Cerebellar nuclear complex (tissue), 1 donor: ENCODE data around the gene TGM4.

Experiments used
- DNase-seq, 2 experiments: peaks; one replicate each; lab custom pipeline; 2025; lab: John Stamatoyannopoulos, UW

Gene TGM4

GRCh38 chr3:44880284-44880683 is 5.9 kb downstream of the TGM4 start:
- DNase-seq = no peak

DNA sequence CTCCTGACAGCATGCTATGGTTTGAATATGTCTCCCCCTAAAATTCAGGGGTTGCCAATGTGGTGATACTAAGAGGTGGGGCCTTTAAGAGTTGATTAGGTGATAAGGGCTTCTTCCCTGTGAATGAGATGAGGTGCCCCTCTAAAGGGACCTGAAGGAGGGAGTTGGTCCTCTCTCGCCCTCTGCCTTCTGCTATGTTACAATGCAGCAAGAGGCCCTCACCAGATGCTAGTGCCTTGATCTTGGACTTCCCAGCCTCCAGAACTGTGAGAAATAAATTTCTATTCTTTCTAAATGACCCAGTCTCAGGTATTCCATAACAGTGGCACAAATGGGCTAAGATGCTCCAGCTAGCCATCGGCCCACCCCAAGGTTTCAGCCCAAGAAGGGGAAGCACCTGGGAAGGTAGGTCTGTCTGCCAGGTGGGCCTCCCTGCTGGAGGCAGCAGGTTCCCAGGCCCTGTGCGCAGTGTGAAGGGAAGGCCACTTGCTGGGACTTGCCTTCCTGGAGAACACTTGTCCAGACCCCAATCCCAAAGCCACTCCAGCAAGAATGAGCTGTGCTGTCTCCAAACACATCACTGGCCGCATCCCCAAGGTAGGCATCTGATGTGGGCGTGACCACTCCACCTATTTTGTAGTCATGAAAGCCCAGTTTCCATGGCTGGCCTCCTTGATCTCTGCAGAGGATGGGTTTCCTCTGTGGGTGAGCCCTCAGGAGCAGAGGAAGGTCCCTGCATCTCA is 9.0 kb downstream of the TGM4 start:
- DNase-seq = no peak

- no peak for DNase-seq
Measured at GRCh38 chr3:44883999-44884431, 9.6 kb downstream of the TGM4 start.

DNA sequence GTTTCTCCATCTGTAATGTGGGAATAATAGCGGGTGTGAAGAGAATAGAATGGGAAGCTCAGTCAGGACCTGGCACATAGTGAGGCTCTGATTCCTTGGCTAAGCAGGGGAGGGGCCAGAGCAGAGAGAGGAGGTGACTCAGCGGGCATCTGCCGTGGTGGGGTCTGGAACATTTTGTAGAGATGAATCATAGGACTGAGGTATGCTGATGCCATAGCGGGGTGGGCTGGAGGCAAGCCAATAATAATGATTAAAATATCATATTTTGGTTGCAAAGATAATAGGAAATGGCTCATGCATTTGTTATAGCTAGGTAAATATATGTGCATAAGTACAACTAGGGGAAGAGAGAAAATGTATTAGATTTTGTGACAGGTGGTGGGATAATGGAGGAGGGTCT is 11.2 kb downstream of the TGM4 start:
- no peak for DNase-seq

DNA sequence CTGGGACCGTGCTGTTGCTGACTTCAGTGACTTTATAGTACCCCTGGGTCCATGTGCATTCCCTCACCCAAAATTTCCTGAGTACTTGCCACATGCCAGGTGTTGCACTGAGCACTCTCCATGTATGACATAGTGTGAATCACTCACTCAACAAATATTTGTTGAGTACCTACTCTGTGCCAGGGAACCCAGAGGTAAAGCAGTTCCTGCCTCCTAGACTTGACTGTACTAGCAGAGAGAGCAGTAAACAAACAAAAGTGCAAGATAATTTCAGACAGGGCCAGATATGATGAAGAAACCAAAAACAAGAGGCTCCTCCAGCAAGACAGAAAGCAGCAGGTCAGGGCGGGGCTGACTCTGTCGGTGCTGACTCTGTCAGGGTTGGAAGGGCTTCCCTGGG is 12.2 kb downstream of the TGM4 start:
- no peak for DNase-seq

- DNase-seq = no peak
Measured at GRCh38 chr3:44887101-44887500, 12.7 kb downstream of the TGM4 start.

GRCh38 chr3:44890258-44890657 is 15.8 kb downstream of the TGM4 start:
- no peak for DNase-seq

DNA sequence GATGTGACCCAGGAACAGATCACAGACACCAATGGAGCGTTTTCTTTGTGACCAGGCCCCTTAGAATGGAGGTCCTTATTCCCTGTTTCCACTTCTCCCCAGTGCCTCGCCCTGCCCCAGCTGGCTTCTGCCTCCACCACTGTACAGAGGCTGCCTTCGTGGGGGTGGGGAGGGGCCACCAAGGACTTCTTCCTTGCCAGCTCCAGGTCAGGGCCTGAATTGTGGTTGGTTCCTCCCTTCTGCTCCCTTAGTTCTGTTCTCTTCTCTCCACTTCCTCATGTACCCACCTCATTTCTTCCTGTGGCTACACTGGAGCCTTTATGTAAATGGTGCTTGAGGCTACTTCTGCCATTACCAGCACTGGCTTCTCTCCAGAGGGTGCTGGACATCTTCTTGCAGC is 16.4 kb downstream of the TGM4 start:
- no peak for DNase-seq

- no peak for DNase-seq
Measured at GRCh38 chr3:44892689-44893088, 18.3 kb downstream of the TGM4 start.

DNA sequence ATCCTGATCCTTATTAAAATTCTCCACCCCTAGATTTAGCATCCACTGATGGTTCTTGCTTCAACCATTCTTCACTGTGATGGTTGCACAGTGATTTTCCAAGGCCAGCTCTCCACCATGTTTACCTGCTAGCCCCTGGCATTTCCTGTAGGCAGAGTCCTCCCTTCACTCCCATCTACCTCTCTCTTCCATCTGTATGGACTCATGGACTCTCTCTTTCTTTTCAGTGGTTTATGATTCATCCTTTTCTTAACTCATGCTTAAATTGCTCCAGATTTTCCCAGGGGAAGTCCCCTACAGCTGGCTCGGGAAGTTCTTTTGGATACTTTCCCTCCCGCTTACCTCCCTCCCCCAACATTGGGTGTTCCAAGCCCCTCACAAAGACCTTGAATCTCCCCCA is 18.7 kb downstream of the TGM4 start:
- DNase-seq = no peak

DNA sequence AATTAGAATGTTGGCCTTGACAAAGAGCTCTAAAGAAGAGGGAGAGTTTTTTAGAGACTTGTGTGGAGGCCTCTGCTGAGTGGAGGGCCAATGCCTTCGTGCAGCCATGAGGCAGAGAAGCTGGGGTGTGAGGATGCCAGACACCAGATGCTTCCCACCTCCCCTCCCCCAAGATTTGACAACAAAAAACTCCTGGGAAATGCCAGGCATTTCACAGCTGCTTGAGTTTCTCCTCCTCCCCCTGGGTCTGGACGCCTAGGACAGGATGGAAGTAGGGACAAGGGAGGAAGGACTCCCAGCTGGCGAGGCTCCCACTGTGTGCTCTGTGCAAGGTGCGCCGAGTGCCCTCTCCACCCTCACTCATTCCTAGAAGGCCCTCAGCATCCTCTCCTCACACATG is 20.1 kb downstream of the TGM4 start:
- DNase-seq = no peak

DNA sequence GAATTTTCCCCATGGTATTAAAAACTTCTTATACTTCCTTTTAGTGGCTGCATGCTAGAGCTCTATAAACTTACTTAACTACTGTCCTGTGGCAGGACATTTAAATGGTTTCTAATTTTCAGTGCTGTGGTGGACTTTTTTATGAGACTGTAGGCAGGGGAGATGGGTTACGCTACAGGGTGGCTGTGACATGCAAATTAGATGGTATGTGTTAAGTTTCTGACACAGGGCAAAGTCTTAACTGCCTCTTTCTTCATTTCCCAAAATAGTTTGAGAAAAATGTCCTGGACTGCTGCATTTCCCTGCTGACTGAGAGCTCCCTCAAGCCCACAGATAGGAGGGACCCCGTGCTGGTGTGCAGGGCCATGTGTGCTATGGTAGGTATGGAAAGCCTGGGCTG is 22.0 kb downstream of the TGM4 start:
- DNase-seq = no peak

DNA sequence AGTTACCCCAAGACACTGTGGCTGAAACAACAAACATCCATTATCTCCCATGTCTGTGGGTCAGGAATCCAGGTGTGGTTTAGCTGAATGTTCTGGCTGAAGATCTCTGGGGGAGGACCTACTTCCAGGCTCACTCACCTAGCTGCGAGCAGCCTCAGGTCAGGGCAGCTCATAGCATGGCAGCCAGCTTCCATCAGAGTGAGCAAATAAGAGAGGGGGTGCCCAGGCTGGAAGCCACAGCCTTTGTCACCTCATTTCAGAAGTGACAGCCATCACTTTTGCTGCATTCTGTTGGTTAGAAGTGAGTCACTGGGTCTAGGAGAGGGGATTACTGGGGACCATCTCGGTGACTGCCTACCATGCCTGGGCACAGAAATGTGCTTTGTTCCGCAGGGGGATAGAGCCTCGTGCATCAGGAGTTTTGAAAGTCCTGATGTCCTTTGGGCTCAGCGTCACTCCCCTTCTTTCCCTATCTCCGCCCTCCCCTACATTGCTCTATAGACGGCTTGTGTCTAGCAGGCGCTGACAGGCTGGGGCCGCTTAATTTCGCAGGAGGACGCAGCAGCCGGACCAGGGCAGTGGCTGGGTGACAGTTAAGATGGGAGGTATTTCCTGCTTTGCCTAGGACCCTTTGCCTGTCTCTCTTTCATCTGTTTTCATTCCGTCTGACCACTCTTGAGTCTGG is 25.4 kb downstream of the TGM4 start:
- DNase-seq = no peak

DNA sequence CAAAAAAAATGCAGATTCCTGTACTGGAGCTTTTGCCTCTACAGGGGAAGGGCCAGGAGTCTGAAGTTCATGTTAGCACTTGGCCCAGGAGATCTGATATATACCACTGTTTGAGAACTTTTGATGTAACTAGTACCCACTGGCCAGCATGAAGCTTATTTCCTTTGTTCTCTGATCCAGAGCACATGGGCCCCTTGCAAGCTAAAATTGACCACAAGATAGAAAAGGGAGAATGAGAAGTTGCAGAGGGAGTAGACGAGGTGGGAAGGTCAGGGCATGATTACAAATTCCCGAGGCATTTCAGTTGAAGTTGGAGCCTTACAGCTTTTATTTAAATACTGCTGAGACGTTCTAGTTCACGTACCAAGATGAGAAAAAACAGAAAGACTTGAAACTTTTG is 28.2 kb downstream of the TGM4 start:
- DNase-seq = no peak

DNA sequence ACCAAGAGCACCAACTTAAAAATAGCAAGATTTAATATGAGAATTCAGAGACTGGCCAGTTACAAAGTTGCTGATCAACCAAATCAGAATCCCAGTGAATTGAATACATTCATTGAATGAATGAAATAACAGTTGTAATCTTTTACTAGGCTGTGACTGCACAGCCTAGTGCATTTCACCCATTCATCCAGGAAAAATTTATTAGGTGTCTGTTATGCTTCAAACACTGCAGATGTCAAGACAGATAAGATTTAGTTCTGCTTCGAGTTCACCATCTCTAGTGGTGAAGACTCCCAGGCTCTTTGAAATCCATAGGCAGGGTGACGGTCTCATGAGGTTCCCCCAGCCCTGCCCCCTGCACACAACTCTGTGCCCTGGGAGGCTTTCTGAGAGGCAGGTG is 28.9 kb downstream of the TGM4 start:
- DNase-seq = no peak

GRCh38 chr3:44903751-44904150 is 29.3 kb downstream of the TGM4 start:
- no peak for DNase-seq

- DNase-seq = no peak
Measured at GRCh38 chr3:44905446-44906157, 31.2 kb downstream of the TGM4 start.

DNA sequence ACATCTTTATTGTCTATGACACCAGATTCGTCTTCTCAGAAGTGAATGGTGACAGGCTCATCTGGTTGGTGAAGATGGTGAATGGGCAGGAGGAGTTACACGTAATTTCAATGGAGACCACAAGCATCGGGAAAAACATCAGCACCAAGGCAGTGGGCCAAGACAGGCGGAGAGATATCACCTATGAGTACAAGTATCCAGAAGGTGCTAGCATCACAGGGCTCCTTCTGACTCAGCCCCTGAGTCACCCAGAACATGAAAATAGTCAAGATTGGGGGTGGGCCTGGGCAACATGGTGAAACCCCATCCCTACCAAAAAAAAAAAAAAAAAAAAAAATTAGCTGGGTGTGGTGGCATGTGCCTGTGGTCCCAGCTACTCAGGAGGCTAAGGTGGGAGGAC is 32.6 kb downstream of the TGM4 start:
- no peak for DNase-seq

- DNase-seq = no peak
Measured at GRCh38 chr3:44907612-44908011, 33.2 kb downstream of the TGM4 start.

- no peak for DNase-seq
Measured at GRCh38 chr3:44909063-44909462, 34.7 kb downstream of the TGM4 start.

- DNase-seq = no peak
Measured at GRCh38 chr3:44910693-44911092, 36.3 kb downstream of the TGM4 start.

- DNase-seq = no peak
Measured at GRCh38 chr3:44913868-44914468, 39.6 kb downstream of the TGM4 start.

- DNase-seq = no peak
Measured at GRCh38 chr3:44914936-44915335, 40.5 kb downstream of the TGM4 start.
